K562 (cell line): Measurements from ENCODE around the gene MTA2. TPM values are rescaled to one million over a fixed set of nuclear protein-coding genes. Genes with fewer than 3 reads are reported as not detected.

ENCODE experiments used
- ATAC-seq: fragments of 200-7000 bp; cut with Tn5 transposase; 3 replicates; pipeline ENCODE4 v1.9.1; 2020; ENCODE audit warnings: moderate library complexity
- BruUV-seq: library from RNA; stranded (reverse); fragments of 400-500 nt; replicated peaks from 2 replicates; lab custom pipeline; 2021; lab: Mats Ljungman, UMichigan
- CTCF ChIA-PET: fragments of 300-600 bp; formaldehyde crosslinking; extraction: SDS; loops from one replicate; lab custom pipeline; 2021; ENCODE audit warnings: low intra/inter-chr PET ratio; lab: Yijun Ruan, JAX
- POLR2A ChIA-PET: fragments of 300-600, 350-650 bp; sonication (Branson Sonifier 250); formaldehyde crosslinking; extraction: SDS; loops from one replicate; lab custom pipeline; 2021; ENCODE audit warnings: antibody characterized with exemption, inconsistent platforms; lab: Yijun Ruan, JAX
- DNase-seq, 4 experiments: peaks; one replicate each; pipeline versions ENCODE4 v3.0.0 to v3.0.0-alpha.2; 2011 to 2018; ENCODE audit warnings: low spot score in 3 of 4, mixed read lengths in 3 of 4; ENCODE audit errors: extremely low read depth in 1 of 4
- FAIRE-seq: peaks from 2 replicates; lab custom pipeline; 2011; peaks lifted over from hg19 to GRCh38; lab: Jason Lieb, UNC
- H2AFZ ChIP-seq: 2 replicates; pipeline ENCODE4 v1.6.0; 2011; ENCODE audit warnings: low read depth, low read length, control low read depth, inconsistent platforms
- H3K27ac ChIP-seq: fragments of 200-600 bp; 3 replicates; pipeline ENCODE4 v1.8.0; 2011; ENCODE audit warnings: low read depth, mild to moderate bottlenecking, control low read depth, inconsistent platforms, low read length, moderate library complexity, mixed read lengths; ENCODE audit errors: extremely low read depth
- H3K27me3 ChIP-seq, 2 experiments: fragments of 300-600 bp in 1 of 2; 2 replicates in 1 of 2; 3 replicates in 1 of 2; pipeline versions ENCODE4 v1.6.0 to v1.8.0; 2011; ENCODE audit warnings: inconsistent platforms in 2 of 2, low read length in 2 of 2, mild to moderate bottlenecking in 1 of 2, mixed read lengths in 1 of 2, moderate library complexity in 1 of 2; ENCODE audit not compliant: control insufficient read depth in 2 of 2, insufficient read depth in 2 of 2
- H3K36me3 ChIP-seq: fragments of 300-600 bp; 3 replicates; pipeline ENCODE4 v1.8.0; 2011; ENCODE audit warnings: mild to moderate bottlenecking, low read length, inconsistent platforms; ENCODE audit not compliant: control insufficient read depth, insufficient read depth
- H3K4me1 ChIP-seq, 2 experiments: fragments of 200-600 bp in 1 of 2; replicated peaks in 1 of 2; 2 replicates in 1 of 2; 3 replicates in 1 of 2; pipeline versions ENCODE4 v1.5.1 to v1.8.0; 2011; ENCODE audit warnings: inconsistent platforms in 2 of 2, low read length in 2 of 2, mild to moderate bottlenecking in 1 of 2, mixed read lengths in 1 of 2, moderate library complexity in 1 of 2; ENCODE audit not compliant: control insufficient read depth in 2 of 2, insufficient read depth in 2 of 2
- H3K4me2 ChIP-seq: 2 replicates; pipeline ENCODE4 v1.6.1; 2011; ENCODE audit warnings: low read length, control low read depth, inconsistent platforms, mixed read lengths; ENCODE audit not compliant: insufficient read depth
- H3K4me3 ChIP-seq: fragments of 200-600 bp; sonication (generic), shearing (Covaris generic); 2 replicates; pipeline ENCODE4 v1.5.1; 2016; ENCODE audit warnings: control low read depth, inconsistent platforms
- H3K79me2 ChIP-seq: fragments of 200-600 bp; 3 replicates; pipeline ENCODE4 v1.8.0; 2011; ENCODE audit warnings: low read length, inconsistent platforms; ENCODE audit not compliant: control insufficient read depth, insufficient read depth
- H3K9ac ChIP-seq, 2 experiments: 2 replicates each; pipeline versions ENCODE4 v1.6.0 to v1.6.1; 2011; ENCODE audit warnings: low read depth in 2 of 2, low read length in 2 of 2, control low read depth in 1 of 2, inconsistent platforms in 1 of 2, mild to moderate bottlenecking in 1 of 2, mixed read lengths in 1 of 2; ENCODE audit not compliant: insufficient read depth in 1 of 2
- H3K9me1 ChIP-seq: one replicate; pipeline ENCODE4 v1.6.0; 2011; ENCODE audit warnings: inconsistent platforms, mild to moderate bottlenecking, low read length, moderate library complexity; ENCODE audit not compliant: control insufficient read depth, insufficient read depth
- H3K9me3 ChIP-seq: replicated peaks from 2 replicates; pipeline ENCODE4 v1.5.1; 2011; ENCODE audit warnings: low read depth, low read length, inconsistent platforms; ENCODE audit not compliant: control insufficient read depth, insufficient read depth
- H4K20me1 ChIP-seq: replicated peaks from 2 replicates; pipeline ENCODE4 v1.6.1; 2011; ENCODE audit warnings: low read length, inconsistent platforms, mixed read lengths; ENCODE audit not compliant: control insufficient read depth, insufficient read depth
- ELF2 ChIP-seq: fragments of 250-450 bp; sonication (Bioruptor Pico); IDR thresholded peaks from 2 replicates; pipeline ENCODE4 v1.5.0; 2021; ENCODE audit warnings: mild to moderate bottlenecking
- NCOR1 ChIP-seq: fragments of 450-650 bp; IDR thresholded peaks from 2 replicates; pipeline ENCODE4 v1.6.1; 2016; ENCODE audit warnings: mild to moderate bottlenecking, moderate library complexity
- NRF1 ChIP-seq, 2 experiments: fragments of 450-650 bp; IDR thresholded peaks in 1 of 2; conservative IDR thresholded peaks in 1 of 2; 2 replicates each; pipeline ENCODE4 v1.6.1; 2014; ENCODE audit warnings: mild to moderate bottlenecking in 2 of 2
- RBM17 ChIP-seq: fragments of 200-400 bp; formaldehyde crosslinking; IDR thresholded peaks from 2 replicates; pipeline ENCODE4 v1.6.1; 2017; ENCODE audit warnings: low read depth, mild to moderate bottlenecking, low read length, borderline replicate concordance
- USF1 ChIP-seq: sonication (generic); formaldehyde crosslinking; IDR thresholded peaks from 2 replicates; pipeline ENCODE4 v1.9.0; 2022; ENCODE audit warnings: mild to moderate bottlenecking, missing genetic modification reagents
- ZBTB11 ChIP-seq, 3 experiments: fragments of 200-800 bp in 1 of 3; fragments of 250-450 bp in 1 of 3; fragments of 450-650 bp in 1 of 3; sonication (Bioruptor Pico) in 1 of 3; sonication (Bioruptor generic) in 1 of 3; formaldehyde crosslinking in 1 of 3; IDR thresholded peaks; 2 replicates each; pipeline versions ENCODE4 v1.6.1 to v1.8.0; 2016 to 2022; ENCODE audit warnings: mild to moderate bottlenecking in 2 of 3, missing genetic modification characterization in 2 of 3, missing compliant biosample characterization in 1 of 3, moderate library complexity in 1 of 3
- ZC3H8 ChIP-seq: fragments of 450-650 bp; IDR thresholded peaks from 2 replicates; pipeline ENCODE4 v1.6.1; 2017
- ZNF277 ChIP-seq: fragments of 250-450 bp; sonication (Bioruptor Pico); IDR thresholded peaks from 2 replicates; pipeline ENCODE4 v1.8.0; 2022; ENCODE audit warnings: inconsistent platforms, mild to moderate bottlenecking, moderate library complexity, borderline replicate concordance
- ZNF766 ChIP-seq: fragments of 200-800 bp; sonication (Bioruptor generic); conservative IDR thresholded peaks from 2 replicates; pipeline ENCODE4 v1.6.1; 2016; ENCODE audit warnings: missing genetic modification characterization, missing compliant biosample characterization
- WGBS: fragments of 100-300 bp; shearing (Covaris generic); methylation state at CpG from one replicate; pipeline ENCODE4 v1.1.6; 2016; ENCODE audit warnings: low coverage, mixed read lengths; ENCODE audit not compliant: insufficient coverage; ENCODE audit errors: missing lambda C conversion rate; 5-methylcytosine and 5-hydroxymethylcytosine counted together
- in situ Hi-C: fragments of 300-500 bp; cut with MboI; formaldehyde crosslinking; loops from 4 replicates; pipeline ENCODE4 v1.15.0; 2018; ENCODE audit warnings: inconsistent platforms, mixed read lengths
- intact Hi-C: fragments of 100-400 bp; cut with micrococcal nuclease; formaldehyde crosslinking; loops from 2 replicates; pipeline ENCODE4 v1.14.2; 2022
- polyA plus RNA-seq, 8 experiments: library from polyadenylated mRNA; depleted of rRNA in 4 of 8; stranded (reverse) in 5 of 8; unstranded in 3 of 8; fragments of >200 nt; fragmentation: Nextera tagmentation in 2 of 8; fragmentation: Illumina TruSeq in 1 of 8; extraction: Ambion mirVana in 2 of 8; extraction: Trizol in 1 of 8; gene quantifications; 2 replicates each; pipeline versions ENCODE4 v1.2.1 to v1.2.3, GENCODE V29; 2011 to 2014; ENCODE audit warnings: inconsistent platforms in 1 of 8, missing spikeins in 1 of 8
- total RNA-seq, 7 experiments: library from RNA; depleted of rRNA in 6 of 7; stranded (reverse); fragments of >200 nt in 6 of 7; fragmentation: Illumina TruSeq in 2 of 7; extraction: Trizol in 2 of 7; gene quantifications; 2 replicates each; pipeline versions ENCODE4 v1.2.1 to v1.2.3, GENCODE V29; 2011 to 2021; ENCODE audit warnings: low replicate concordance in 1 of 7

MTA2 gene
- total and polyA plus RNA-seq, 9 of the 15 experiments (the other 6 are each of a cell fraction or from before 2014, with no cell fraction given), result 6.2 to 220 (median 172) TPM

GRCh38 chr11:62544581-62545436 lies 56.9 kb downstream of the MTA2 start (continued):
- 0 out of 2 replicates have a peak, but pooled peaks have one; percentile 19 for TF ChIP-seq ZNF766 (CRISPR knock-in tag)
- no peak for TF ChIP-seq NRF1 (conservative IDR thresholded peaks at IDR 0.05 in 1 of 2, IDR thresholded peaks at IDR 0.05 in 1 of 2)
- TF ChIP-seq, all 486 proteins: peak for 18

- H4K20me1 ChIP-seq, result no peaks in the 10 kb centered on the region; the same call in 1 of the 2 replicates
- peak overlapping the region; percentile 86 for H3K4me2 ChIP-seq
- no peaks in the 10 kb centered on the region for H3K9me3 ChIP-seq
- ChIA-PET POLR2A (interaction anchor here (0.5 to 3.0 kb wide), 13 partner anchors 8 to 151 kb away, joined by 3 to 17 read pairs (median 5); partner anchors contain the start of gene EEF1G), CTCF (interaction anchor here (0.7 to 2.4 kb wide), 3 partner anchors 16 to 149 kb away, joined by 3 to 8 read pairs (median 8); no protein-coding TSS in a partner anchor)
- peaks cover 75 to 90% of the 10 kb centered on the region in 2 experiments for H3K4me1 ChIP-seq
- WGBS, result 66% methylated on average over 22 of the region's 22 CpGs
- H3K27ac ChIP-seq, result peak overlapping the region; percentile 66
- no TSS peak for BruUV-seq
- H2AFZ ChIP-seq, result 0 out of 2 replicates have a peak overlapping the region, but pooled peaks have one; percentile 84
- intact Hi-C loops, result loop anchor here (2.0 kb wide), 2 partner anchors 35 to 43 kb away; no protein-coding TSS in a partner anchor
- H3K27me3 ChIP-seq, result no peaks in the 10 kb centered on the region
- H3K79me2 ChIP-seq, result peaks cover 73% of the 10 kb centered on the region
- no peak for DNase-seq
- H3K36me3 ChIP-seq, result no peaks in the 10 kb centered on the region
- H3K9ac ChIP-seq, result peak overlapping the region; percentile 66 to 95
- TF ChIP-seq ZBTB11 (CRISPR knock-in tag; IDR thresholded peaks at IDR 0.05), result no peak
- TF ChIP-seq RBM17, result no peak
- TF ChIP-seq ZC3H8, result no peak
- no peak for TF ChIP-seq ZNF277 (CRISPR knock-in tag)
- no peak for TF ChIP-seq NCOR1
- 0 out of 2 replicates have a peak, but pooled peaks have one; percentile 8 for TF ChIP-seq USF1
- TF ChIP-seq ELF2 (CRISPR knock-in tag), result 0 out of 2 replicates have a peak, but pooled peaks have one; percentile 9
- peak overlapping the region; percentile 67 for H3K4me3 ChIP-seq
- ATAC-seq, result no peak
- H3K9me1 ChIP-seq, result peaks cover 6% of the 10 kb centered on the region
- FAIRE-seq, result no peak
- in situ Hi-C loops, result no loop called here
These were observed 57.8 kb downstream of the MTA2 start for GRCh38 chr11:62543680-62544444.
